Measurements from ENCODE around the gene UBE2V1. TPM values are rescaled to one million over a fixed set of nuclear protein-coding genes. Genes with fewer than 3 reads are reported as not detected.

The UBE2V1 gene
- total RNA-seq, 1 experiment from 2014 or later: 203 TPM

GRCh38 chr20:50094522-50094921 lies 18.4 kb downstream of the UBE2V1 start:
- intact Hi-C loops (cut with micrococcal nuclease; ENCODE audit: unreplicated experiment): no loop called here
- Histone ChIP-seq H3K27me3 (replicated peaks; ENCODE audit: insufficient read depth, low read depth, low read length, poor library complexity) (no peaks in the 10 kb centered on the region), H3K9me3 (ENCODE audit: low read depth, low read length, poor library complexity, severe bottlenecking) (no peaks in the 10 kb centered on the region), H3K27ac (ENCODE audit: low read depth, low read length, poor library complexity, severe bottlenecking) (no peak overlapping the region), H3K36me3 (ENCODE audit: insufficient read depth, low read length, poor library complexity, severe bottlenecking) (peaks cover 29% of the 10 kb centered on the region), H3K4me1 (ENCODE audit: insufficient read depth, low read length, poor library complexity, severe bottlenecking) (peaks cover 18% of the 10 kb centered on the region), H3K4me3 (ENCODE audit: low read depth, low read length, poor library complexity, severe bottlenecking) (no peak overlapping the region)
- TF ChIP-seq EZH2 (IDR thresholded peaks at IDR 0.05; ENCODE audit: borderline replicate concordance, low read depth, low read length, poor library complexity, severe bottlenecking) (no peak), CTCF (conservative IDR thresholded peaks at IDR 0.05; ENCODE audit: low read depth, low read length) (no peak)
- BruUV-seq (replicated peaks): no TSS peak
- POLR2A ChIA-PET (ENCODE audit: low non-redundant PET): no interaction called here
- no peak for DNase-seq (ENCODE audit: low spot score)
- CTCF ChIA-PET: no interaction called here

DNA sequence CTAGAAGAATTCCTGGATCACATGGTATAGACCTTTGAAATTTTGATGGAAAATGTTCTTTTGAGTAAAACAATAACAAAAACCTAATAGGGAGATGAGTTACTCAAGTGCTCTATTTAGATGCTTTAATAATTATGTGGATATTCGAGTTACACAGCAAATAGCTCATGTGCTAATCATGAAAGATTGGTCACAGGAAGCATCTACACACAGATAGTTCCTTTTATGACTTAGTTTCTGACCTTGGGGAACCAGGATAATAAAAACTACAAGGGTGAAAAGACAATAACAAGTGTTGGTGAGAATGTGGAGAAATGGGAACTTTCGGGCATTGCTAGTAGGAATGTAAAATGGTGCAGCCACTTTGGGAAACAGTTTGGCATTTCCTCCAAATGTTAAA lies 19.7 kb downstream of the UBE2V1 start:
- ChIA-PET POLR2A (ENCODE audit: low non-redundant PET) (no interaction called here), CTCF (no interaction called here)
- Histone ChIP-seq H3K4me1 (ENCODE audit: insufficient read depth, low read length, poor library complexity, severe bottlenecking) (peaks cover 5% of the 10 kb centered on the region), H3K27me3 (replicated peaks; ENCODE audit: insufficient read depth, low read depth, low read length, poor library complexity) (no peaks in the 10 kb centered on the region), H3K27ac (ENCODE audit: low read depth, low read length, poor library complexity, severe bottlenecking) (no peak overlapping the region), H3K9me3 (ENCODE audit: low read depth, low read length, poor library complexity, severe bottlenecking) (no peaks in the 10 kb centered on the region), H3K36me3 (ENCODE audit: insufficient read depth, low read length, poor library complexity, severe bottlenecking) (peaks cover 29% of the 10 kb centered on the region), H3K4me3 (ENCODE audit: low read depth, low read length, poor library complexity, severe bottlenecking) (no peak overlapping the region)
- DNase-seq (ENCODE audit: low spot score): no peak
- TF ChIP-seq CTCF (conservative IDR thresholded peaks at IDR 0.05; ENCODE audit: low read depth, low read length): no peak
- TF ChIP-seq EZH2 (IDR thresholded peaks at IDR 0.05; ENCODE audit: borderline replicate concordance, low read depth, low read length, poor library complexity, severe bottlenecking): no peak
- BruUV-seq (replicated peaks): no TSS peak
- intact Hi-C loops (cut with micrococcal nuclease; ENCODE audit: unreplicated experiment): no loop called here

- Histone ChIP-seq H3K27me3 (replicated peaks; ENCODE audit: insufficient read depth, low read depth, low read length, poor library complexity) (no peaks in the 10 kb centered on the region), H3K27ac (ENCODE audit: low read depth, low read length, poor library complexity, severe bottlenecking) (no peak overlapping the region), H3K9me3 (ENCODE audit: low read depth, low read length, poor library complexity, severe bottlenecking) (no peaks in the 10 kb centered on the region), H3K4me3 (ENCODE audit: low read depth, low read length, poor library complexity, severe bottlenecking) (no peak overlapping the region), H3K36me3 (ENCODE audit: insufficient read depth, low read length, poor library complexity, severe bottlenecking) (peaks cover 35% of the 10 kb centered on the region), H3K4me1 (ENCODE audit: insufficient read depth, low read length, poor library complexity, severe bottlenecking) (peaks cover 1% of the 10 kb centered on the region)
- POLR2A ChIA-PET (ENCODE audit: low non-redundant PET): no interaction called here
- CTCF ChIA-PET: no interaction called here
- TF ChIP-seq EZH2 (IDR thresholded peaks at IDR 0.05; ENCODE audit: borderline replicate concordance, low read depth, low read length, poor library complexity, severe bottlenecking) (no peak), CTCF (conservative IDR thresholded peaks at IDR 0.05; ENCODE audit: low read depth, low read length) (no peak)
- intact Hi-C loops (cut with micrococcal nuclease; ENCODE audit: unreplicated experiment): no loop called here
- no peak for DNase-seq (ENCODE audit: low spot score)
- BruUV-seq (replicated peaks): no TSS peak
Measured at GRCh38 chr20:50092436-50092835, 20.5 kb downstream of the UBE2V1 start.
